ENCODE data around the gene SLC3A2.

SLC3A2 gene

DNA sequence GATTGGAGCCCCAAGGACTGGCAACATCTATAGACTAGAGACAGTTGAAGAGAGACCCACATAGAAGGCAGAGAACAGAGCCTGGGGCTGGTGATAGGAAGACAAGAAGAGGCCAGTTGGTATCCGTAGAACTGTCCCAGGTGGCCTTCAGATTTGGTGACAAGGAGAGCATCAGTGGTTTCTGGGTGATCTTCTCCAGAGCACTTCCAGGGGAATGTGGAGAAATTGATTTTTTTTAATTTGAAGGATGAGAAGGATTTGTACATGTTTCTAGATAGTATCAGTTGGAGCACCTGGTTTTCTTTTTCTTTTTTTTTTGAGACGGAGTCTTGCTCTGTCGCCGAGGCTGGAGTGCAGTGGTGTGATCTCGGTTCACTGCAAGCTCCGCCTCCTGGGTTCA lies 14.8 kb downstream of the SLC3A2 start:
- TF ChIP-seq, protein P1, sequence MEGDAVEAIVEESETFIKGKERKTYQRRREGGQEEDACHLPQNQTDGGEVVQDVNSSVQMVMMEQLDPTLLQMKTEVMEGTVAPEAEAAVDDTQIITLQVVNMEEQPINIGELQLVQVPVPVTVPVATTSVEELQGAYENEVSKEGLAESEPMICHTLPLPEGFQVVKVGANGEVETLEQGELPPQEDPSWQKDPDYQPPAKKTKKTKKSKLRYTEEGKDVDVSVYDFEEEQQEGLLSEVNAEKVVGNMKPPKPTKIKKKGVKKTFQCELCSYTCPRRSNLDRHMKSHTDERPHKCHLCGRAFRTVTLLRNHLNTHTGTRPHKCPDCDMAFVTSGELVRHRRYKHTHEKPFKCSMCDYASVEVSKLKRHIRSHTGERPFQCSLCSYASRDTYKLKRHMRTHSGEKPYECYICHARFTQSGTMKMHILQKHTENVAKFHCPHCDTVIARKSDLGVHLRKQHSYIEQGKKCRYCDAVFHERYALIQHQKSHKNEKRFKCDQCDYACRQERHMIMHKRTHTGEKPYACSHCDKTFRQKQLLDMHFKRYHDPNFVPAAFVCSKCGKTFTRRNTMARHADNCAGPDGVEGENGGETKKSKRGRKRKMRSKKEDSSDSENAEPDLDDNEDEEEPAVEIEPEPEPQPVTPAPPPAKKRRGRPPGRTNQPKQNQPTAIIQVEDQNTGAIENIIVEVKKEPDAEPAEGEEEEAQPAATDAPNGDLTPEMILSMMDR (IDR thresholded peaks at IDR 0.05): no peak

DNA sequence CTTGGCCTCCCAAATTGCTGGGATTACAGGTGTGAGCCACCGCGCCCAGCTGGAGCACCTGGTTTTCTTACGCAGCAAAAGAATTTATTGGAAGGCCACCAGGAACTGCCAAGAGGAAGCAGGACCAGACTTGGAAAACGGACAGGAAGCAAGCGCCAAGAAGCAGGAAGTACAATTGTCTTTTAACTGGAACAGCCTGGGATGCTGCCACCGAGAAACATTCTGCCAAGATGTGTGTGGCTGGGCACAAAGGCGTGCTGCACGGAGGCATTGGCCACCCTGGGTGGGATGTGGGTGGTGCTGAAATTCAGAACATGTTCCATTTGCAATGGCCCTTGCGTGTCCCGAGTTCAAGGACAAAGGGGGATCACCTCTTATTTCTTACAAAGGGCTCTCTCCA lies 15.4 kb downstream of the SLC3A2 start:
- TF ChIP-seq, protein P1 (IDR thresholded peaks at IDR 0.05): no peak

DNA sequence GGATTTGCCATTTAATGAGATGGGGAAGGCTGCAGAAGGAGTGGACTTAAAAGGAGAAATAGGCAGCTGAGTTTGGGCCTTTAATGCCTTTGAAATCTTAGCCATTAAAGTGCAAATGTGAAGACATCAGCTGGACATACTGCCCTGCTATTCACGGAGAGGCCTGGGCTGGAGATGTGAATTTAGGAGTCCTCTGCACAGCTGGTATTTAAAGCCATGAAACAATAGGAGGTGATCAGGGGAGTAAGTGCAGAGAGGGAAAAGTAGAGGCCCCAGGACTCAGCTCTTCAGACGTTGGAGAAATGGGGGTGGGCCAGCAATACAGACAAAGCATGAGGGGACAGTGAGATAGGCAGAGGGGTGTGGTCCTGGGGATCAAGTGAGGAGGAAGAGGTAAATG lies 16.6 kb downstream of the SLC3A2 start:
- TF ChIP-seq, protein P1 (IDR thresholded peaks at IDR 0.05): no peak

DNA sequence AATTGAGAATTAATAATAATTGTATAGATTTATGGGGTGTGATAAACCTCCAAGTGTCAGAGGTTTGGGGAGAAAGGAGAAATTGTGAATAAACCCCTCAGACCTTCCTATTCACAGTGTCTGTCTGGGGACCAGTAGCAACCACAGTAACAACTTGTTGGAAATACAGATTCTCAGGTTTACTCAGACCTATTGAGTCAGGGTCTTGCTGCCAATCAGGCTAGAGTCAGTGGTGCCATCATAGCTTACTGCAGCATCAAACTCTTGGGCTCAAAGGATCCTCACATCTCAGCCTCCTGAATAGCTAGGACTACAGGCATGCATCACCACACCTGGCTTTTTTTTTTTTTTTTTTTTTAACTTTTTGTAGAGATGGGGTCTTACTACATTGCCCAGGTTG lies 17.3 kb downstream of the SLC3A2 start:
- TF ChIP-seq, protein P1 (IDR thresholded peaks at IDR 0.05): no peak

DNA sequence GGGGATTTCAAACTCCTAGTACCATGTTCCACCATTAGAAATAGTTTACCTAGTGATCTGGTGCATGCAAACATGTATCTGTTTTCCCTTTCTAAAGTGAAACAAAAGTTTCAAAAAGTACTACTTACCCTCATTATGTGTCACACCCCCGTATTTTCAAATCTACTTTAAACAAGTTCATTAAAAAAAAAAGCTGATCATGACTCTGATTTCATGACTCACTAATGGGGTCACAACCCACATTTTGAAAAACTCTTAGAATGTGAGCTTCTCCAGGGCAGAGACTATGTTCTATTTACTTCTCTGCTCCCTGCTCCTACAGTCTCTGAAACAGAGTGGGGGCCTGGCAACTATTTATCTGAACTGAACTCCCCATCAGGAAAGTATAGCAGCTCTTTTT lies 22.2 kb downstream of the SLC3A2 start:
- TF ChIP-seq, protein P1 (IDR thresholded peaks at IDR 0.05): no peak

GRCh38 chr11:62905296-62905695 lies 24.6 kb downstream of the SLC3A2 start:
- TF ChIP-seq, protein P1 (IDR thresholded peaks at IDR 0.05): no peak

DNA sequence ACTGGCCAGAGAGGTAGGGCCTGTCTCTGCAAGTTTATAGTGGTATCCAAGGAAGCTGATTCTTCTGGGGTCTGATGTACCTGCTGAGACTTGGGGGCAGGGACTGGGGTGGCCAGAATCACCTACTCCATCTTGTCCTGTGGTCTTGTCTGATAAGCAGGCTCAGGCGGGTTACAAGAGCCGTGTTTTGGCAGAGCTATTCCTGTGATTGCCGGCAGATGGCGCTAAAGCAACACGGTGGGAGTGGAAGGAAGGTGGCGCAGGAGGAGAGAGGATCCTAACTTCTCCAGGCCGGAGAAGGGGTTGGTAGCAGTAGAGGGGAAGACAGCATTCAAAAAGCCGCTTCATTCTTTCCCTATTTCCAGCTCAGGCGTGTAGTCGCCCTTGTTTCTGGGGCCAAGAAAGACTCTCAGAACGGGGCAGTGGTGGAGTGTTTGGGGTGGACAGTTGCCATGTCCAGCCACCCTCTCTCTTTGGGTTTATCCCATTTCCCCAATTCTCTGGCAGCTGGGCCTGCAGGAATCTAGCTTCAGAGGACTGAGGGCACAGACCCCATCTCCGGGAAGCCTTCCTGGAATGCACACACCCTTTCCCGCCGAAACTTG lies 25.3 kb downstream of the SLC3A2 start:
- TF ChIP-seq, protein P1 (IDR thresholded peaks at IDR 0.05): peak; percentile 95

All from LNCAP (cell line).